HG03442 (cell line): ENCODE measurements around the gene ANKRD13B.

Experiments used
- ATAC-seq: cut with Tn5 transposase; IDR thresholded peaks from one replicate; pipeline ENCODE4 v1.9.1; 2021; ENCODE audit warnings: mild to moderate bottlenecking, moderate library complexity; ENCODE audit not compliant: unreplicated experiment

ANKRD13B gene

DNA sequence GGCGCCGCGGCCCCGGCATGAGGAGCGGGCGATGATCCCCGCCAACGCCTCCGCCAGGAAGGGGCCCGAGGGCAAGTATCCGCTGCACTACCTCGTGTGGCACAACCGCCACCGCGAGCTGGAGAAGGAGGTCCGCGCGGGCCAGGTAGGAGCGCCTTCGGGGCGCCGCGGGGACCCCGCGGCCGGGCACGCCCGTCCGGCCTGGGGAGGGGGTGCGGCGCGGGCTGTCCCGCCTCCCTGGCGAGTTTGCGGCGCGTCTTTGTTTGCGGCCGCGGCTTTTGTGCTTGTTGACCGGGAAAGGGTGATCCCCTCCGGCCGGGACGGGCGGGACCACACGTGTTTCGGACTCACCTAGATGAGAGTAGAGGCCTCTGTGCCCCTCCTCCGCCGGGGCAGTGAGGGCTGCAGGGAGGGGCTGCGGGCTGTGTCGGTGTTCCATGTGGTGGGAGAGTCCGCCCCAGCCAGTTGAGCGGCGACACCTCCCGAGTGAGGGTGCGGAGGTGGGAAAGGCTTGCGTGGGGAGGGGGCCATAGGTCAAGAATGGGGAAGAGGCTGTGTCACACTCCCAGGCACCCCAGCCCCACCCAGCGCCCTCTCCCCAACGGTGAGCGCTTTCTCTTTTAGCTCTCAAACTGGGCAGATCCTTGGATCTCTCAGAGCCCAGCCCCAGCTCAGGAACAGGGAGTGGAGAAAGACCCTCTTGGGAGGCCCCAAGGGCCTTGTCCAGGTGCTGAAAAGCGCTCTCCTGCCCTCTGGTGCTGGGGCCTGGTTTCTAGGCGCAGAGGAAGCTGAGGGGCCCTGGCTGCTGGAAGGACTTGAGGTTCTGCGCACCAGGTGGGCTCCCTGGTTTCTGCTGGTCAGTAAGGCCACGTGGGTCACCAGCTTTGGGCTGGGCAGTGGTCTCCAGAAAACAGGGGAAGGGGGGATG, 923 bp downstream of the ANKRD13B start:
- no peak for ATAC-seq

DNA sequence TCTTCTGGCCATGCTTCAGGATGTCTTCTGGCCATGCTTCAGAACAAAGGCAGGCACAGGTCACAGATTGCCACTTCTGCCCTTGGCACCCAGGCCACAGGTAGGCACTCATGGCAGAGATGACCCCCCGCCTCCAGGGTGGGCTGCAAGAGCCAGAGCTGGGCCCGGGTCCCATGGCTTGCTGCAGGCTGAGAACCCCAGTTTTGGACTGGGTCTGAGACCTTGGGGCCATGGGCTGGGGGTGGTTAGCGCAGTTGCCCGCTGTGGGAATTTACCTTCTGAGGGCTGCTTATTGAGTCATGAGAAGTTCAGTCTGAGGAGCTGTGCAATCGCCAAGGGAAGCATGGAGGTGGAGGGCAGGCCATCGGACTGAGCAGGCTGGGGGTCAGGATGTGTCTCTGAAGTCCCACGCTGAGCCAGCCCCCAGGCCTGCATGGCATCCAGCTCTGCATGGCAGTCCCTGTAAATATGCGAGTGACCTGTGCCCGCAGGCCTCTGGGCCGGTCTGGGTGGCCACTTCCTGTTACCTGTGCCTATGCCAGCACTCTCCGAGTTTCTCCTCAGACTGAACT, 1.7 kb downstream of the ANKRD13B start:
- no peak for ATAC-seq

DNA sequence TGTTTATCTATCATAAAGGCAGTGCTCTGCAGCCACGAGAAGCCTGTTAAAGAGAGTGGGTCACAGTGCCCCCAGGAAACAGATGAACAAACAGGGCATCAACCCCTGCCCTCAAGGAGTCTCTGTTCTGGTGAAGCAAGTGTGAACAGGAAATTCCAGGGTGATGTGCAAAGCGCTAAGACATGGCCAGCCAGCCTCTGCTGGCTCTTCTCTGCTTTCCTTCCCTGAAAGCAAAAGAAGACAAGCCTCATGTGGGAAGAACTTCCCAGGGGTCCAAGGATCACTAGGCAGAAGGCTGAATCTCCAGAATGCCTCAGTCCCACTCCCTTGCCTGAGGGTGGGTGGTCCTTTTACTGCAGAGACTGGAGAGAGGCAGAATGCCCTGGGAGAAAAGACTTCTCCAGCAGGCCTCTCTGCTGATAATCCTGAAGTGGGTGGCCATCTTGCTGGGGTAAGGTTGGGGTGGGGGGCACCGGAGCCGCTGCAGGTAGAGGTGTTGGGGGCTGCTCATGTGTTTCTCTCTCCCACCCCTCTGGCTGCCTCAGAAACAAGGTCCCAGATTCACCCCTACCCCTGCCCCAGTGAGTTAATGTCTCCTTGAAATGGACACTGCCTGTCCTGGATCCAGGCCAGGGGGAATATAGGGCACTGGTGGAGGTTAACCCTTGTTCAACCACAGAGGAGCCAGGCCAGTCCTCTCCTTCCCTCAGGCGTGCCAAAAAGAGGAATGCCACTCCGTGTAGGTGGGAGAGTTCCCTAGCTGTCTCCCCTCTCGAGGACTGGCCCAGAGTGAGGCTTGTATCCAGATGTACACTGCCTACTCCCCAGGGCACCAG, 2.4 kb downstream of the ANKRD13B start:
- ATAC-seq: no peak

DNA sequence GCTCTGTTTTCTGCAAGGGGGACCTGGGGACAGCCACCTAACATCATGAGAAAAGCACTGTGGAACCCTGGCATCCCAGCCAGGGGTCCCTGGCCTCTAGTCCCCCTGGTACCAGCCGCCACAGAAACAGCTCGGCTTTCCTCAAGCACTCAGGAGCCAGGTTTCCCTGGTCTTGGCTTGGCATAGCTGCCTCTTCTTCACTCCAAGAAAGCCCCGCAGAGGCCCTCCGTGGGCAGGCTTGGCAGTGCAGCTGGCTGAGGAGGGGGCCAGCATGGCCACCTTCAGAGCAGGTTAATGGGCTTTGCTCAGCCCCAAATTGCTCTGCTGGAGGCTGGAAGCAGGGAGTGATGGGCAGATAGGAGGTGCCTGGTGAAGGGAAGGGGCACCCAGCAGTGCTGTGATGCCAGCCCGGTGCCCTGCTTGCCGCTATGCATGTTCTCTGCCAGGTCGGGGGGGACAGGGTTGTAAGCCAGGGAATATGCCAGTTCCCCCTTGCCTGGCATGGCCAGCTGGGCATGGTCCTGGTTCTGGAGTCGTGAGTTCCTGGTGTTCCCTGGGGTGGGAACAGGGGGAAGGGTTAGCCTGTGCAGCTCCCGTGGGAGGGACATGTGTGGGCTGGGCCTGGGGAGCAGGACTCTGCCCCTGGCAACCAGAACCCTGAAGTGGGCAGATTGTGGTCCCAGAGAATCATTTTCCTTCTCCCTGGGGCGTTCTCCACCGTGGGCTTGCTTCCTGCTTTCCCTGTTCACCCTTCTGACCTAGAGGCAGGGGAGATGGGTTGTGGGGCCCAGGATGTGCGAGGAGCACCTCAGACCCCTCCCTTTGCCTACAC, 3.2 kb downstream of the ANKRD13B start:
- ATAC-seq: no peak

DNA sequence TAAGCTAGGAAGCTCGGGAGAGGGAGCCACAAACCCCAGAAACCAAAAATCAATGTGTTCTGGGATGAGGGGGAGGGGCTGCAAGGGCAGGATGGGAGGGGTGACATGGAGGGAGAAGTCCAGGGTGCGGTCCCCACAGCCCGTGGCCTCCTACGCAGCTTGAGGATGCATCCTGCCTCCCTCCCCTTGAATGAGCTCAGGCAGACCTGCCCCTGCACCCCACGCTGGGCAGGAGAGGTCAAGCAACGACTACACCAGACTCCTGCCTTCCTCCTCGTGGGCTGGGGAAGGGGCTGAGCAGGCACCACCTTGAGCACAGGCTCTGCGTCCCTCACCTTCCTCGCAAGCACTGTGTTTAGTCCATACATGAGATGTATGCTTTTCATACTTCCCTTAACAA, 3.9 kb downstream of the ANKRD13B start:
- no peak for ATAC-seq

DNA sequence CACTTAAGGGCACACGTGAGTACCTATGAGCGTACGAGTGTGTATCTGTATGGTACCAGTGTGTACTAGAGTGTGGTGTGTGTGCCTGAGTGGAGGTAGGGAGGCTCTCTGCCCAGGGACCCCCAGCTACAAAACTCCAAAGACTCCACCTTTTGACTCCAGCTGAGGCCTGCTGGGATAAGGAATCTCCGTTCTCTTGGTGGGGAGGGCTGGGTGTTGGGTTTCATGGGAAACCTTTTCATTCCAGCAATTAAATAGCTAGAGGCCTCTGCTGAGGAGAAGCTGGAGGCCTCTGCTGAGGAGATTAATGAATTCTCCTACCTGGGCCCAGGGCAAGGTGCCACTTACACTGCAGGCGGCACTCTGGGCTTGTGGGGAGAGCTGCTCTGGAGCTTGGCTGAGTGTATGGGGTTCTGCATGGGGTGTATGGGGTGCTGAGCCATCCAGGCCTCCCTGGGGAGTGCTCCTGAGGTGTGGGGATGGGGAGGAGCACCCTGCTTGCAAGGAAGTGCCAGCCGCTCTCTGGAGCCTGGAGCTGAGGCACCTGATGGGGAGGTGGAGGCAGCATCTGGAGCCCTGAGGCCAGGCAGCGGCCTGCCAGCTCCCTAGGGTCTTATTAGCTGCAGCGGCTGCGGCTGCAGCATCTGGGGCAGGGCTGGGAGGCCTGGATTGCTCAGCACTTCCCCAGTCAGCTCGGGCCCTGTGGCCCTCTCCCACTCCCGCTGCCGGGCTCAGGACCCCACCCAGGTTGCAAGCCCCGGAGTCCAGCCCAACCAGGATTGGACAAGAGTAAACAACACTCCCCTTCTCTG, 4.6 kb downstream of the ANKRD13B start:
- no peak for ATAC-seq

DNA sequence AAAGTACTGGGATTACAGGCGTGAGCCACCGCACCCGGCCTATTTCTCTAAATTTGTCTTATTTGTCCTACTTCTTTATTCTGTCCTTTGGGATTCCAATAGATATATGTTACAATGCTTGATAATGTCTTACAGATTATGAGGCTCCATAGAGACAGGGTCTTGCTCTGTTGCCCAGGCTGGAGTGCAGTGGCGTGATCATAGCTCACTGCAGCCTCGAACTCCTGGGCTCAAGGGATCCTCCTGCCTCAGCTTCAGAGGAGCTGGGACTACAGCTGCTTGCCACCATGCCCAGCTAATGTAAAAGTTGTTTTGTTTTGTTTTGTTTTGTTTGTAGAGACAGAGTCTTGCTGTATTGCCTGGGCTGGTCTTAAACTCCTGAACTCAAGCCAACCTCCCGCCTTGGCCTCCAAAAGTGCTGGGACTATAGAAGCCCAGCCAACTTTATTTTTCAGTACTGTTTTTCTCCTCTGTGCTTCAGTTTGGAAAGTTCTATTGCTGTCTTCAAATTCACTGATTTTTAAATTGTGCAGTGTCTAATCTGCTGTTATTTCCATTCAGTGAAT, 10.3 kb downstream of the ANKRD13B start:
- no peak for ATAC-seq

DNA sequence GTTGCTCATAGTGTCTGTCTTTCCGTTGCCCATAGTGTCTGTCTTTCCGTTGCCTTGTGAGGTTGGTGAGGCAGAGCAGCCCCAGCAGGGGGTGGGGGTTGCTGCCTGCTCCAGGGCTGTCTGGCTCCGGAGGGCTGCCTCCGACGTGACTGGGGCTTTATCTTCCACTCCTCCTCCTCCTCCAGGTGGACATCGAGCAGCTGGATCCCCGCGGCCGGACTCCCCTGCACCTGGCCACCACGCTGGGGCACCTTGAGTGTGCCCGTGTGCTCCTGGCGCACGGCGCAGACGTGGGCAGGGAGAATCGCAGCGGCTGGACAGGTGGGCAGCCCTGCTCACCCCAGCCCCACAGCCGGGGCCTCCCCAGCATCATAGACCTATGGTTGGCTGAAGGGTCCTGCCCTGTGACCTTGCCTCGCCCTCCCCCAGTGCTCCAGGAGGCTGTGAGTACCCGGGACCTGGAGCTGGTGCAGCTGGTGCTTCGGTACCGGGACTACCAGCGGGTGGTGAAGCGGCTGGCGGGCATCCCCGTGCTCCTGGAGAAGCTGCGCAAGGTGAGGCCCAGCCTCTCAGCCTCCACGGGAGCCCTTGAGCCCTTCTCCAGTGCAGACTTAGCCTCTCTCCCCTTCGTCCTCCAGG, 14.7 kb downstream of the ANKRD13B start:
- no peak for ATAC-seq

DNA sequence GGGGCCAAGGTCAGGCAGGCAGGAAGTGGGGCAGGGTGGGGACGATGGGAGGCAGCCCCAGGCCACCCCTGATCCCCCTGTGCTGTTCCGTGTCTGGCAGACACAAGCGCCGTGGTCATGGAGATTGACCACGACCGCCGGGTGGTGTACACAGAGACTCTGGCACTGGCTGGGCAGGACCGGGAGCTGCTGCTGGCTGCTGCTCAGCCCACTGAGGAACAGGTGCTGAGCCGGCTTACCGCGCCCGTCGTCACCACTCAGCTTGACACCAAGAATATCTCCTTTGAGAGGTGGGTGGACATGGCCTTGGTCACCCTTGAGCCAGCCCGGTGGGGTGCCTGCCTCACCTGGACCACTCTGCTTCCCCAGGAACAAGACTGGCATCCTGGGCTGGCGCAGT, 16.1 kb downstream of the ANKRD13B start:
- no peak for ATAC-seq

DNA sequence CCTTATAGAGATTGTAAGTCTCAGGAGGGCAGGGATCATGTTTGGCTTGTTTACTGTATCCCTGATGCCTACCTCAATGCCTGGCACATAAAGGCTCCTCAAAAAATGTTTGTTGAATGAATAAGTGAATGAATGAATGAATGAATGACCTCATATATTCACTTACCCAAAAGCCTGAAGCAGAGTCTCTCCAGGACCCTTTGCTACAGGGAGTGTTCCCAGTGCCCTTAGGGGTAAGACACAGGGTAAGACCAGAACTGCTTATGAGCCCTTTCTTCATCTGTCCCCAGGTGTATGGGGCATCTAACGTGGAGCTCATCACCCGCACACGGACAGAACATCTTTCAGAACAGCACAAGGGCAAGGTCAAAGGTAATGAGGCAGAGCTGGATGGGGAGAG, 17.5 kb downstream of the ANKRD13B start:
- no peak for ATAC-seq

DNA sequence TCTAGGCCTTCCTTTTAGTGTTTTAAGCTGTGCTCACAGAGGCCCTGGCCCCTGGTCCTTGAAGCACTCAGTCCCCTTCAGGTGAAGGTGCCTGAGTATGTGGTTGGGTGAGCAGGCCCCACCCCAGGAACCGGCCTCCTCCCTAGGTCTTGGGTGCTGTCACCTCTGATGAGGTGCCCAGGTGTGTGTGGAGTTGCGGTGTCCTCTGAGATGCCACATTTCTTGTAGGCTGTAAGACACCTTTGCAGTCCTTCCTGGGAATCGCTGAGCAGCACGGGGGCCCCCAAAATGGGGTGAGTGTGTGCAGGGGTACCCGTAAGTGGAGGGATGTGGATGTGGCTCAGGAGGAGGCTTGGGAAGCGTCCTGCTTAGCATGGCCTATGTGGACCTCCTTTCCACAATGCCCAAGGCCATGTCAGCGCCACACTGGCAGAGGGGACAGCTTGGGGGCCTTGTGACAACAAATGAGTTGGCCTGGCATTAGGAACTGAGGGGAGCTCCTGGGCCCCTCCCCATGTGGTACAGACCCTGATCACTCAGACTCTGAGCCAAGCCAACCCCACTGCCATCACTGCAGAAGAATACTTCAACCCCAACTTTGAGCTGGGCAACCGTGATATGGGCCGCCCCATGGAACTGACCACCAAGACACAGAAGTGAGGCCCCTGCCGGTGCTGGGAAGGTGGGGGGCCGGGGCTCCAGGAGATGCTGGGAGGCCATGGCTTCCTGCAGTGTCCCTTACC, 18.6 kb downstream of the ANKRD13B start:
- no peak for ATAC-seq

DNA sequence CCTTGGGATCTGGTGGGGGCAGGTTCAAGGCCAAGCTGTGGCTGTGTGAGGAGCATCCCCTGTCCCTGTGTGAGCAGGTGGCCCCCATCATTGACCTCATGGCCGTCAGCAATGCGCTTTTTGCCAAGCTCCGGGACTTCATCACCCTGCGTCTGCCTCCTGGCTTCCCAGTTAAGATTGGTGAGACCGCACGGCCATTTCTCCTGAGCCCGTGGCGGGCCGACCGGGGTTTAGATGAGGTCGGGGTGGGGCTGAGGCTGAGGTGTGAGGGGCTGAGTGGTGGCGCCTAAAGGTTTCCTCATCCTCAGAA, 19.1 kb downstream of the ANKRD13B start:
- ATAC-seq: no peak

DNA sequence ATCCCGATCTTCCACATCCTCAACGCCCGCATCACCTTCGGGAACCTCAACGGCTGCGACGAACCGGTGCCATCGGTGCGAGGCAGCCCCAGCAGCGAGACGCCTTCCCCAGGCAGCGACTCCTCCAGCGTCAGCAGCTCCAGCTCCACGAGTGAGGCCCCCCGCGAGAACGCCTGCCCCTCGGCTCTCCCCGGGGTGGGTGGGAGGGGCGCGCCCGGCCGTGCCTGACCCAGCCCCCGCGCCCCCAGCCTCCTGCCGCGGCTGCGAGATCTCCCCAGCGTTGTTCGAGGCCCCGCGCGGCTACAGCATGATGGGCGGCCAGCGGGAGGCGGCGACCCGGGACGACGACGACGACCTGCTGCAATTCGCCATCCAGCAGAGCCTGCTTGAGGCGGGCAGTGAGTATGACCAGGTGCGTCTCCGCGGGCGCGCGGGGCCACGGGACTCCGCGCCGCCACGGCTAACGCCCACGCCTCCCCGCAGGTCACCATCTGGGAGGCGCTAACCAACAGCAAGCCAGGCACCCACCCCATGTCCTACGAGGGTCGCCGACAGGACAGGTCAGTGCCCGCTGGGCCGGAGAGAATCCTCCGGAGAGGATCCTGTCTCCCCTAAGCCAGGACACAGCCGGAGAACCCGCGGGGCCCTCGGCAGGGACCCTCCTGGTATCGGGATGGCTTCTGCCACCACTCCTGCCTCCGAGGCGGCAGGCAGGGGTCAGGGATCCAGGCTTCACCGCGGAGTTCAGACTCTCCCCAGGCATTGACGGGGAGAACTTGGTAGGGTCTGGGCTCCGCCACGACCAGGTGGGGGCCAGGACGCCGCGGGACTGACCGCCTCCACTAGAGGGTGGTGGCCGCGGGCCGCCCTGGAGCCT, 19.7 kb downstream of the ANKRD13B start:
- no peak for ATAC-seq

- ATAC-seq: no peak
These were observed 20.5 kb downstream of the ANKRD13B start for GRCh38 chr17:29613352-29613837.

DNA sequence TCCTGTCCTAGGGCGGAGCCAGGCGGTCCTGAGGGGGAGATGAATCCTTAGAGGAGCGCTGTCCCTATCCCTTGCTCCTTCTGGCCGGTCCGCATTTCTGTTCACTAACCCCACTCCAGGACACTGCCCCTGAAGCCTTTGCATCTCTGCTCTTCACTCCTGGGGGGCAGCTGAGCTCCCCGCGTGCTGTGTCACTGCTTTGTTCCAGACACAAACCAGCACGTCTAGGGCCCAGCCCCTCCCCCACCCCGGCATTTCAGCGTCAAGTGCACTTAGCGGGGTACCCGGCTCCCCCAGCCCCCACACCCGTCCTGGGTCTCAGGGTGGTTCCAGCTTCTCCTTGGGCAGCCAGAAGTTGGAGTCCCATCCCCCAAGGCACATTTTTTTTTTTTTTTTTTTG, 20.9 kb downstream of the ANKRD13B start:
- ATAC-seq: no peak

- ATAC-seq: no peak
These were observed 21.6 kb downstream of the ANKRD13B start for GRCh38 chr17:29614349-29615047.

DNA sequence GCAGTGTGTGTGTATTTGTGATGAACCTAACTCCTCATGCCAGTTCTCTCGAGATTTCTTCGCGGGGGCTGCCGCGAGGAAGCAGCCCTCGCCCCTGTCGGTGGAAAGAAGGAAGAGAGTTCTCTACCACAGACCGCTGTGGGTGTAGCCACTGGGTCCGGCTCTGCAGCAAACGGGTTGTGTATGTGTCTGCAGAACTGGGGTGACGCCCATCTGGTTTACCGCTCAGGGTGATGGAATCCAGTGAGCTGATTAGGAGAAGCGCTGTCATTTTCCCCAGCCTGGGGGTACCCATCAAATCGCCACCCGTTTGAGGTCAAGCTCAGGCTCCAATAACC, 22.1 kb downstream of the ANKRD13B start:
- no peak for ATAC-seq
